Suppressor macrophage treated with lipopolysaccharide for 1 hour (primary cell): ENCODE data around the gene EXOC4.

Experiments
- DNase-seq, 3 donors: peaks; one replicate each; pipeline ENCODE4 v3.0.0-alpha.2; 2020 to 2022

Gene EXOC4

DNA sequence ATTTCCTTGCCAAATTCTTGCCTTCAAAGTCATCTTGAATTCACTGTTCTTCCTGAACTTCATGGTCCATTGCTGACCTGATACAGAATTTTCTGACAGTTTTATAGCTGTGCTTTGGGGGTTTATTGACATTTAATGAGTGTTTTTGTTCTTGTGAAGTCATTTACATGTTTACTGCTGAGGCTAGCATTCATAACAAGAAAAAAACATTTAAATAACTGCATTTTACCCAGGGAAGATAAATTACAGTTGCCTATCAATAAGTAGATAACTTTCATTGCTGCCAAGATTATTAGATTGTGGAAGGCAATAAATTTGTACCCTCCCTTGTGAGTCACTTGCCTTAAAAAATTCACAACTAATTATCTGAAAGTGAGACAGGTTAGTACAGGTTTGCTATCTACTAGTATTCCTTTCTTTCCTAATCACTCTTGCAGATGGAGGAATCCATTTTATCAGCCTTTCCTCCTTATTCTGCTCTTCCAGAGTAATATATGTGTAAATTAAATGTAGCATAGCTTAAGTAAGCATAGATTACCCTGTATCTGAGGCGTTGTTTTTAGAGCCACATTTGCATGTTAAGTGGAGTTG is 178.4 kb downstream of the EXOC4 start:
- no peak for DNase-seq

DNA sequence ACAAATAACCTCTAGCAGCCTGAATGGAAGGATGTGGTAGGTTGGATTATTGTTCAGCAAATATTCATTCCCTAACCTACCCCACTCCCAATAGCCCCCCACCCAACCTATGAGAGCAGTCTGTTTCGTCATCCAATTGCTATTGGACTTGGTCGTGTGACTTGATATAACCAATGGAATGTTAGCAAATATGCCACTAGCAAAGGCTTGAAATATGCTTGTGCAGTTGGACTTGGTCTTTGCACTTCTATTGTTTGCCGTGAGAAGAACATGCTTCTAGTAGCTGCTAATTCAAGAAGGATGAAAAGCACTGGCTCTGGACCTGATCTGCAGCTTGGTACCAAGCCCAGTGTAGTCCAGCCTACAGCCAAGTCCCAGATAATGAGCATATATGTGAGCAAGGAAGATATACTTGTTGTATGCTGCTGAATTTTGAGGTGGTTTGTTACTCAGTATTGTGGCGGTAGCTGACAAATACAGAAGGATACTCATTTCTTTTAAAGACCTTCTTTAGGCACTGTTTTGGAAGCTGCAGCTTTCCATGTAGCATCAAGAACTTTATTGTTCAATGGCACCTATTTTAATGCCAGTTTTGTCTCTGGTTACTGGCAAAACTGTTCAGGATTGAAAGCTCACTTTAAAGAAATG is 180.4 kb downstream of the EXOC4 start:
- DNase-seq = no peak

DNA sequence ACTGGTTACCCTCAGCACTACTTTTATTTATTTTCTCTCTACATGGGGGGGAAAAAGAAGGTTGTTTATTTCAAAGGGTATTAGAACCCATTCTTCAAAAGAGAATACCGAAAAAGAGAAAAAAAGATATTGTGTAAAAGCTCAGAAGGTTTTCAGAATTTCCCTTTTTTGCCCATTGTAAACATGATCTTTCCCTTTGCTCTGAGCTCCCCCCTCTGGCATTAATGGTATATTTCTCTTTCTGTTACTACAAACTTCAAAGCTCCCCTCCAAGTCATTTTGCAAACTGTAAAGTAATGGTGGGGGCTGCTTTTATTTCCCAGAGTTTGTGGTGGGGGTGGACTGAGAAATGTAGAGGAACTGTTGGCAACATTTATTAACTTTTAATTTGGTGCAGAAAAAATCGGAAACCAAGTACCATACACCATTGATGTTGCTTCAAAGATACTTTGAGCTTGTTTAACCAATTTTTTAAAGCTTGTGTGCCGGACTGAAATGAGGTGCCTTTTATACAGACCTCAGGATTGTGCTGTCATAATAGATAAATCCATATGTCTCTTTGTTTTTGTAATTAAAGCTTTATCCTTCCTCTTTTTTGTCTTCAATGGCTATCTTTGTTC is 181.5 kb downstream of the EXOC4 start:
- peak; percentile 57 to 65 (median 59) for DNase-seq

DNA sequence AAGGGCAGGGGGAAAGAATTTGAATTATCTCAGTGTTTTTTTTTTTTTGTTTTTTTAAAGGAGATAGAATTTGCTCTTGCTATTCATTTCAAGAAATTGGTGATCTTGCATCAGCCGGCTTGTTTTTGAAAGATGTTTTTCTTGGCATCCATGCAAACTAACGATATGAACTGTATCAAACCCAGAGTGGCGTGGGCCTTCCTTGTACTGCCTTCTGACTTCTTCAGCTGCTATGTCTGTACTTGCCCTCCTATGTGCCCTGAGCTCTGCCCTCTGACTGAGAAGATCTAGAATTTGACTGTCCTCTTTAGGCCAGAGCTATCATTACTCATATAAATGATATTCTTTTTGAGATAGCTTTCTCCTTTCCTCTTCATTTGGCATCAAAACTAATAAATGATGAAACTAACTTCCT is 183.1 kb downstream of the EXOC4 start:
- no peak for DNase-seq

DNA sequence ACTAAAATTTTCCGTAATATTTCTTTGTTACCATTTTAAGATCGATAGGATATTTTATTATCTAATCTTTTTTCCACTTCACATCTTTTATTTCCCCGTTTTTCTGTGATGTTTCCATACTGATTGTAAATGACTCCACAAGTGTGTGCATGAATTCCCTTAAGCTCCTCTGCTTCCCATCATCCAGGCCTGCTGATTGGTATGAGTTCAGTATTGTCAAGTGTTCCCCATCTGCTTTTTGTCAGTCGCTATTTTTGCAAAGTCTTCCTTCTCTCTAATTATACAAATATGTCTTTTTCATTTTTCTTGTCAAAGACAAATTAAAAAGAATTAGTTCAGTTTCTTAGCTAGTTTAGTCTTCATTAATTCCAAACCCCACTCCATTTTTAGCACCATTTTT is 184.7 kb downstream of the EXOC4 start:
- no peak for DNase-seq

DNA sequence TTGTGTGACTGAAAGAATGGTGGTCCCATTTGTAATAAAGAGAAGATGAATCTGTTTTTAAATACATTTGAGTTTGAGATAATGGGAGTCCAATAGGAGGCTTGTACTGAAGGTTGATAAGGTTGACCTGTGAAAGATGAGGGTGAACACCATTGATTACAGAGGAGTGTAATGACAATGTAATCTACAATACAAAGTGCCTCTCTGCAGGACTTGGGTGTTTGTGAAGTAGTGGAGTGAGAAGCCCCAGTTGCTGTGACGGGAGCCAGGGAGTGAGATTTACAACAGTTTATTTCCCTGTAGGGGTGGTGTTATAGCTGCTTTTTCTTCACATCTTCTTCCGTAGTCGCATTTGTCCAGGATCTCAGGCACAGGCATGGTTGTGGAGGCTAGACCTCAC is 189.9 kb downstream of the EXOC4 start:
- DNase-seq = no peak

DNA sequence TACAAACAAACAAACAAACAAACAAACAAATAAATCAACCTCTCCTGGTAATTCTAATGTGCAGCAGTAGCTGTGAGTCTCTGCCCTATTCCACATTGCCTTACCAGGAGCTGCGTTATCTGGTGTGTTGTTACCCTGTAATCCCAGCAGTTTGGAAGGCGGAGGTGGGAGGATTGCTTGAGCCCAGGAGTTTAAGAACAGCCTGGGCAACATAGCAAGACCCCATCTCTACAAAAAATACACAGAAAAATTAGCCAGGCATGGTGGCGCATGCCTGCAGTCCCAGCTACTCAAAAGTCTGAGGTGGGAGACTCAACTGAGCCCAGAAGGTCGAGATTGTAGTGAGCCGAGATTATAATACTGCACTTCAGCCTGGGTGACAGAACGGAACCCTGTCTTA is 192.7 kb downstream of the EXOC4 start:
- DNase-seq = no peak

DNA sequence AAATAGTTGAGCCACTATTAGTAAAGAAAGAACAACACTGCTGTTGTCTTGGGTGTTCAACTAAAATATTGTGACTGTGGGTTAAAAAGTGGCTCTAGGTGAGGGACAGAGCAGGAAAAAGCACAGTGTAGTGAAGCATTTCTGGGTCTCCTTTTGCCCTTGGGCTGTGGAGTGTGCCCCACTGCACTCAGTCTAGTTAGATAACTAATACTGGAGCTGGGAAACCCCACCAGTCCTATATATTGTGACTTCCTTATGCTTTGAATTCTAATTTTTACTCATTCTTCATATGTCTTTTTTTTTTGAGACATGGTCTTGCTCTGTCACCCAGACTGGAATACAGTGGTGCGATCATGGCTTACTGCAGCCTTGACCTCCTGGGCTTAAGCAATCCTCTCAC is 195.1 kb downstream of the EXOC4 start:
- no peak for DNase-seq

DNA sequence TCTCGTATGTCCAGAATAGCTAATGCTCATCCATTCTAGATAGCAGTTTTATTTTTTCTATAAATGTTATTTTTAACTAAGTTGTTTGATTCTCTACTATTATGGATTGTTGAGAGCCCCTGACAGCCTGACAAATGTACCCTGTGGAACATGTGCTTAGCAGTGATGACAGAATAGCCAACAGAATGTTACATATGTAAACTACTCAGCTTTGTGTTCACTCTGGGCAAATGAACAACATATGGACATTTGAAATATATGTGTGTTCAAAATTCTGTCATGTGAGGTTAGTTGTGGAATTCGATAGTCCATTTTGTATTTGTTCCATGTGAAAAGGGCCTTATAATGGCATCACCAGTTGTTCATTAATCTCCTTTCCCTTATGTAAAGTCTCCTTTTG is 199.7 kb downstream of the EXOC4 start:
- no peak for DNase-seq

DNA sequence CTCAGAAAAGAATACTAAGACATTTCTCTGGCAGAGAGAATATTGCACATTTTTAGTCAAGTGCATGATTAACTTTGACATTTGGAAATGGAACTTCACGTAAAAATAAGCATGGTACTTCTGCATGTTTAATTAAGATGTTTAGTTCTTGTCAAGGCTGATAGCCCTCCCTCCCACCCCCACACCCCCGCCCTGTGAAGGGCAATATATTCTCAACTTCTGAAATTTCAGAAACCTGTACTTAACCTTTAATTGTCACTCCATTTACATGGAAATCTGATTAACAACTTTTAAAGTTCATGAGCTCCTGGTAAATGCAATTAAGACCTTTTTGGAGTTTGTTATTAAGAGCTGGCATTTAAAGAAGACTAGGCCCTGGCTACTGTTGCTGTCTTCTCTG is 205.8 kb downstream of the EXOC4 start:
- DNase-seq = no peak

DNA sequence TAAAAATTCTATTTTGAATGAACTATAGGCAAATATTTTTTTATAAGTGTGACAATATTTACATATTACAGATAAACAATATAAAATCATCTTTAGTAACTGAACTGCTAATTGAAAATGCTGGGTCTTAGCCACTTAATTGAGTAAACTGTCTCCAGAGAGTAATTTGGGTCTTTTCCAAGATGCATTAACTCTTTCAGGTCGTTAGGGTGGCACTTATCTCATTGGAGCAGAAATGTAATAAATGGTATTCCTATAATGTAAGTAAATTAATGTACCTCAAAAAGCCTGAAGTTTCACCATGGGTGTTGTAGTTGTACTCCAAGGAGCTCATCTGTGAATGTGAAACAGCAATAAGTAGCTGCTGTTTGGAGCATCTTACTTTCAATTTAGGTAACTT is 208.5 kb downstream of the EXOC4 start:
- no peak for DNase-seq

DNA sequence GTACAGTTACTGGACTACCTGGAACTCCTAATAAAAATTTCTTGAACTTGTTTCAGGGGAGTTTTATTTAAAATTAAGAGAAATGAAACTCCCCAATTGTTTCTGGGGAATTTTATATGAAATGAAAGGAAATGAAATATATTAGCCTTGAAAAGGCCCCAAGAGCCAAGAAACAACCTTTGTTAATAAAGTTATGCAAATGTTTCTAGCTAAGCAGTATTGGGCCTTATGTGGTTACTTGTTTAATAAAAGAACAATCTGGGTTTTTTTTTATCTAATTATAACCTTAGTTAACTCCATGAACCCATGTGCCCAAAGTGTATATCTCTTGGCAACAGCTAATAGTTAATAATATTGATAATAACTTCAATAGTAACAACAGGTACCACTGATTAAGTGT is 222.8 kb downstream of the EXOC4 start:
- no peak for DNase-seq

DNA sequence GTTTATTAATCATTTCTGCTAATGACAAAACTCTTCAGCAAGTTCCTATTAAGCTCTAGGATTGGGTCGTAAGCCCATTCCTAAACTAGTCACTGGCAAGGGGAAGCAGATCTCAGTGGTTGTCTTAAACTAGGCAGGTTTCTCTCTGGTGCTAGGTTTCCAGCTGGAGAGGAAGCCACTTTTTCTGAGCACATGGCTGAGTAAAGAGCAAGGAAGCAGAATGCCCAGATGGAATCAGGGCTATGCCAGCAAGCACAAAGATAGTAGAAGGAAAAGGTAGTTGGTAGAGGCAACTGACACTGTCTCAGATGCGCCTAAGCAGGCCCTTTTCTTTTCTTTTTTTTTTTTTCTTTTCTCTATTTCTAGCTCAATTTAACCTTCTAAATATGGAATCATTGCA is 224.9 kb downstream of the EXOC4 start:
- DNase-seq = no peak

DNA sequence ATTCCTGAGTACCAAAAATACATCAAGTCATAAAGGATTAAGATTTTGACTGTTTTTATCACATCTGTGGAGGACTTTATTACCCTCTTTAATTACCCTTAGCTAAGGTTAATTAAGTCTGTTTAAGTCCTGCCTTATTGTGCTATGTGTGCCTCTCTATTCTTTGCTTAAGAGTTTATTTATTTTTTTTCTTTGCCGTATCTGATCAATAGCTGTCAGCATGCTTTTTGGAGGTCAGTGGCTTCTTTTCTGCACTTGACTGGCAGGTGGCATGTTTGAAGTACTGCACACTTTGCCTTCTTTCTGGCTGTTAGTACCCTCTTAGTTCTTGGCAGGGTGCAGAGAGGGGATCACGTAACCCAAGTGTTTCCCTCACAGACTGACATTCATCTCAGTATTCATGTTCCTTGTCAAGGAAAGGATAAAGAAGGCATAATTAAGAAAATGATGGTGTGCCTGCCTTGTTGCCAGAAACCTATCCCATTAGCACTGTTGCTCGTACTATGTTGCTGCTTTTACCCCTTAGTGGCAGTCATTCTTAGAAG is 225.8 kb downstream of the EXOC4 start:
- no peak for DNase-seq

DNA sequence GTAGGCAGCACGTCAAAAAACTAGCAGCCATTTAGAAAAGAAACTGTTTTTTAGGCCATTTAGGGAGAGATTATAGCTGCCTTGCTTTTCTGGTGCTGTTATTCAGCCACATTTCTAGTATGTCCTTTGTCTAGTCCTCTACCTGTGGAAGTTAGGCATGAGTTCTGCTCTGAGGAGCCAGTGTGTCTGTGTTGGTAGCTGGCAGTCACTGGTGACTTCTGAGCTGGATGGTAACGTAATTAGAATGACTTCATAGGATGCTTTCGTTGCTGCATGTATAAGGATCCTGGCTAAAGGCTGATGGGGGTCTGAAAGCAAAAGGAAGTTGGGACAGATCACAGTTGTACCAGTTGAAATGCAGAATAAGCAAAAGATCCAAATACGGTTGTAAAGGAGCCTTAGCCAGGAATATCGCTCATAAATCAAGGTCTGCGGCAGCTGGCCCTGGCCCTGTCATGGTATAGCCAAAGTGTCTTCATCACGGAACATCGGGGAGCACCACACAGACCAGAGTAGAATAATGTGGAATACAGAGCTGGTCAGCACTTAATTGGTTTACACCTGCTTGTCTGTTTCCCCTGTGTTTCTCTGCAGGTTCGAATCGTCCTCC is 226.7 kb downstream of the EXOC4 start:
- DNase-seq = no peak

DNA sequence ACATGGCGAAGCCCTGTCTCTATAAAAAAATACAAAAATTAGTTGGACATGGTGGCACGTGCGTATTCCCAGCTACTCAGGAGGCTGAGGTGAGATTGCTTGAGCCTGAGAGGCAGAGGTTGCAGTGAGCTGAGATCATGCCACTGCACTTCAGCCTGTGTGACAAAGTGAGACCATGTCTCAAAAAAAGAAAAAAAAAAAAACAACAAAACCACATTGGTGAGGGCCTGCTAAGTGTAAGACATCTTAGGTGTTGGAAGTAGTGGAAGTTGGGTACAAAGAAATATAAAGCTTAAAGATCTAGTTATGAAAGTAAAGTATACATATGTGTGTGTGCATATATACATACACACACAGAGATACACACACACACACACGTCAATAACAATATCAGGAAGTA is 228.0 kb downstream of the EXOC4 start:
- no peak for DNase-seq

DNA sequence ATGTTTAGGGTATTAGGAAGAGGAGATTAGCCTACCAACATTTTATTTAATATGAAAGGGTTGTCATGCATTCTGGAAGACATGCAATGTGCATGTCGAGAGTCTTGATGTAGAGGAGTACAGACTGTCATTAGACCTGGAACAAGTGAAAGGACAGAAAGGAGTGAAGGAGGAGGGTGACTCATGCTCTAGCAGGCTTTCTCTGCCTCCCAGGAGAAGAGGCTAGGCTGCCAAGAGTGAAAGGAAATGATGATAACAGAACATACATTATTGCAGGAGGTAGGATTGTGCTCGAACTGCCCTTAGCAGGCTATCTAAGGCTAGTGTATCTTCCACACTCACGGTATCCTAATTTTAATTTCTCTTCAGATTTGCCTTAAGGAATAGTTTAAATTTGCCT is 228.8 kb downstream of the EXOC4 start:
- no peak for DNase-seq

DNA sequence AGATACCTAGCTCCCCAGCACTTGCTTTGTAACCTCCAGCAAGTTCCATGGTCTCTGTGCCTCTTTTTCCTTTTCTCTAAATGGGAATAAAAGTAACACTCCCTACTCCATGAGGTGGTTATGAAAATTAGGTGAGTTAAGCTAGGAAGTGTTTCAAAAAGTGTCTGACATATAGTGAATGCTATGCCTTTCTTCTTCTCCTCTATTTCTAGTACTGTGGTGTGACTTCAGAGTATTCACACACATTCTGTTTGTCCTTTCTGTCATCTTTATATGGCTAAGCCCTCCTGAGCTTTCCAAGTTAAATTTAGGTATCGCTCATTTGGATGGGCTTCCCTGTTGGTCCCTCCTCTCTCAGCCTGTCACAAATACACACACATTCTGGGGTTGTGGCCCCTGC is 229.7 kb downstream of the EXOC4 start:
- no peak for DNase-seq

DNA sequence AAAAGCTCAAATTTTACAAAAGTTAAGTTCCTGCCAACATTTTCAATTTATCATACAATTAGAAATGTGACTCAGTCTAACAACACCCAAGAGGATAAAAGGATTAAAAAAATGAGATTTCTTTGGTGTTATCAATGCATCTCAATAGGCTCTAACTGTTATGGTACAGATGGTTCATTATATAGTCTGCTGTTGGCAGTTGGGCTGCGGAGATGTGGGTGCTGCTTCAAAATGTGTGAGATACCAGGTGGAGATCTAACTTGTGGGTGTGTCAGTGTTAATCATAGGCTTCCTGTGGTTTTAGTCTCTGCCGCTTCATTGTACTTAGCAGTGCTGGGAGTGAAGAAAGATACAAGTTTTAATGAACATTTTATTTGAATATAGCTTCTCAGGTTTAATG is 231.2 kb downstream of the EXOC4 start:
- DNase-seq = no peak

DNA sequence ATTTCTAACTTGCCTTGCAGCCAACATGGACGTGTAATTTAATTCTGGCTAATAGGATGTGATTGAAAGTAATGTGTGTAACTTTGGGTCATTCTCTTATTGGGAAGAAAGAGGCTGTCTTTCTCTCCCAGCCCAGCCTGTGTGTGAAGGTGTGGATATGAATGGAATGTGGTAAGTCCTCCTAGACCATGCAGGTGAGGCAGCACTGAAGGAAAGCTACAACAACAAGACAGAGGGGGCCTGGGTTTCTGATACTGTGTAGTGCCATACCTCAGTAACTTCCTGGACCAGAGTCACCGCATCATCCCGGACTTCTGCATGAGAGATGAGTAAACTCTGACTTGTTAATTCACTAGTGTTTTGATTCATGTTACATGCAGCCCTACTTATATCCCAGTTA is 237.0 kb downstream of the EXOC4 start:
- no peak for DNase-seq

DNA sequence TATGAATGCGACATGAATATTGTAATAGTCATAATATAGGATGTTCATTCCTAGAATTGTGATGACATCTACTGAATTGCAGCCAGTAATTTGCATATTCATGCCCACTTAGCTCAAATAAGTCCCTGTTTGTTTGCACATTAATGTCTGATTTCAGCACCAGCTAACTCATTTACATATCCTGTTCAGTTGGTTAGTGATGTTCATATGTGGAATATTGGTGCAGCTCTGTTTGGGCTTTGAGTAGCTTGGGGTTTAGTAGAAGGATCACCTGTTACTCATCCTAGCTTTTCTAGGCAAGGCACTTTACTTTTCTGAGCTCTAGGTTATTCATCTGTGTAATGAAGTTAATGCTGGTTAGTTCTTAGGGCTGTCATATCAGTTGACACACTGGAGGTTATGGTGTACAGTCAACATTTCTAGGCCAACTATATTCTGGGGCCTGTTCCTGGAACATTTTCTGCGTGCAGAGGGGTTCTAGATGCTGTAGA is 238.4 kb downstream of the EXOC4 start:
- no peak for DNase-seq

DNA sequence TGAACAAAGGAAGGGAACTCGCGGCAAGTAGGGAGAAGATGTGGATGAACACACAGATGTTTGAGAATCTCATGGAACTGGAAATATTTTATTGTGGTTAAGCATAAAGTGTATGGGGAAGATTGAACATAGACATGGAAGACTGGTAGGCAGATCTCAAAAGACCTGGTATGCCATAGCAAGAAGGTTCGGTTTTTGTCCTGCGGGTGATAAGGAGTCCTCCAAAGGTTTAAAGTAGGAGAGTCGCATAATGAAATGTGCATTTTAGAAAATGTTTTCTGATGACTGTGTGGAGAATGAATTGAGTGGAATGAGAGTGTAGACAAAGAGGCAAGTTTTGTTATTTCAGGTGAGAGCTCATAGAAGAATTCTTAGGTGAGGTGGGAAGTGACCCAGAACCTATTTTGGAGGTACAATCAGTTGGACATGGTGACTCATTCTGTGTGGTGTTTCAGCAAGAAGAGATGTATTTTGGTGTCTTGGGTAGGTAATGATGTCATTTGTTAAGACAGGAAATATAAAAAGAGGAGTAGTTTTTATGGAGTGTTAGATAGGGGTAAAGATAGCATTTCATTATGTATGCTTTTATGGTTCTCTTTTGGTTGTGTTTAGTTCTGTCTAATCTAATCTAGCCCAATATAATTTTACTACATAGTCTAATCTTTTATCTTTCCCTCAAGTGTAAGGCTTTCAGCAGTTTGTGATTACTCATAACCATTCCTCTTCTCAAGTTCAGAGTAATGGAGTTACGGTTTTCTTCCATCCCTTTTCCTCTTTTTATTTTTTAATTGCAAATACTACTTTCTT is 239.2 kb downstream of the EXOC4 start:
- no peak for DNase-seq

DNA sequence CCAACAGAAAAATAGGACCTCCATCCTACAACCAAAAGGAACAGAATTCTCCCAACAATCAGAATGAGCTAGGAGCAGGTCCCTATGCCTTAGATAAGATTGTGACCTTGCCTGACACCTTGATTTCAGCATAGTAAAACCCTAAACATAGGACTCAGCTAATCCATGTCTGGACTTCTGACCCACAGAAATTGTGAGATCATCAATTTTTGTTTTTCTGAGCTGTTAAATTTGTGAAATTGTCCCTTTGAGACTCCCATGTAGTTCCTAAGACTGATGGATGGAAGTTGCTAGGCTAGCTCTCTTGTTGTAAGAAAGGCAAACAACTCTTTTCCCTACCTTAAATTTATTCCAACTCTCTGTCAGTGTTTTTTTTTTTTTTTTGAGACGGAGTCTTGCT is 244.2 kb downstream of the EXOC4 start:
- DNase-seq = no peak
